SK-N-MC (cell line): ENCODE results near the gene SCAF4.

ENCODE experiments used
- EZH2 ChIP-seq: fragments of 200-600 bp; sonication (generic); IDR thresholded peaks from one replicate; pipeline ENCODE4 v1.6.1; 2017; ENCODE audit warnings: antibody characterized with exemption
- FOXP2 ChIP-seq: optimal IDR thresholded peaks from 2 replicates; pipeline ENCODE3; 2011; ENCODE audit warnings: mild to moderate bottlenecking, moderate library complexity; ENCODE audit not compliant: insufficient read depth; ENCODE audit errors: extremely low read length, control extremely low read depth
- POLR2AphosphoS5 ChIP-seq: IDR thresholded peaks from 2 replicates; pipeline ENCODE4 v1.6.1; 2012; ENCODE audit warnings: mild to moderate bottlenecking, low read depth, low read length, borderline replicate concordance

GRCh38 chr21:31677047-31677446 is 54.9 kb downstream of the SCAF4 start:
- TF ChIP-seq POLR2AphosphoS5 (no peak), EZH2 (no peak), FOXP2 (no peak)
